Brain microvascular endothelial cell (primary cell): ENCODE data around the gene PCARE.

Source experiments
- DNase-seq: peaks from one replicate; pipeline ENCODE4 v3.0.0-alpha.2; 2020
- H3K27ac ChIP-seq: fragments of 250-450 bp; sonication (Bioruptor Pico); 2 replicates; pipeline ENCODE4 v1.5.1; 2020; ENCODE audit warnings: mild to moderate bottlenecking, moderate library complexity
- H3K27me3 ChIP-seq: fragments of 250-450 bp; sonication (Bioruptor Pico); replicated peaks from 2 replicates; pipeline ENCODE4 v1.5.1; 2020; ENCODE audit warnings: mild to moderate bottlenecking
- H3K36me3 ChIP-seq: fragments of 250-450 bp; sonication (Bioruptor Pico); replicated peaks from 2 replicates; pipeline ENCODE4 v1.5.1; 2020; ENCODE audit warnings: mild to moderate bottlenecking
- H3K4me3 ChIP-seq: 2 replicates; pipeline ENCODE4 v1.5.1; 2011; ENCODE audit warnings: low read depth, mild to moderate bottlenecking, control low read depth, low read length, moderate library complexity
- CTCF ChIP-seq: IDR thresholded peaks from 2 replicates; pipeline ENCODE4 v1.5.1; 2011; ENCODE audit warnings: low read depth, mild to moderate bottlenecking, moderate library complexity, low read length, control low read depth, inconsistent platforms; ENCODE audit errors: missing control alignments
- in situ Hi-C: cut with HindIII; loops from 2 replicates; pipeline ENCODE4 v1.10.0; 2017; ENCODE audit warnings: low sequenced_read_pairs, low pct_ligation_motif_present

Gene PCARE

GRCh38 chr2:29060441-29060840 is 13.9 kb downstream of the PCARE start:
- no peak overlapping the region for H3K27ac ChIP-seq
- H3K27me3 ChIP-seq, result no peaks in the 10 kb centered on the region
- in situ Hi-C loops, result no loop called here
- TF ChIP-seq CTCF, result no peak
- H3K4me3 ChIP-seq, result no peak overlapping the region
- no peak for DNase-seq
- H3K36me3 ChIP-seq, result no peaks in the 10 kb centered on the region

GRCh38 chr2:29059624-29060023 is 14.7 kb downstream of the PCARE start:
- DNase-seq, result no peak

GRCh38 chr2:29057006-29057405 is 17.3 kb downstream of the PCARE start:
- no peak overlapping the region for H3K27ac ChIP-seq
- H3K36me3 ChIP-seq, result no peaks in the 10 kb centered on the region
- no peak for DNase-seq
- in situ Hi-C loops, result no loop called here
- H3K27me3 ChIP-seq, result no peaks in the 10 kb centered on the region
- no peak overlapping the region for H3K4me3 ChIP-seq
- TF ChIP-seq CTCF, result no peak

More at GRCh38 chr2:29059624-29060023, 14.7 kb downstream of the PCARE start:
- H3K27me3 ChIP-seq, result no peaks in the 10 kb centered on the region
- H3K4me3 ChIP-seq, result no peak overlapping the region
- TF ChIP-seq CTCF, result no peak
- no peaks in the 10 kb centered on the region for H3K36me3 ChIP-seq
- H3K27ac ChIP-seq, result no peak overlapping the region
- in situ Hi-C loops, result no loop called here

- H3K36me3 ChIP-seq, result no peaks in the 10 kb centered on the region
- no peak overlapping the region for H3K27ac ChIP-seq
- in situ Hi-C loops, result no loop called here
- DNase-seq, result no peak
- no peak overlapping the region for H3K4me3 ChIP-seq
- no peaks in the 10 kb centered on the region for H3K27me3 ChIP-seq
- TF ChIP-seq CTCF, result no peak
Observed at GRCh38 chr2:29056452-29056851, 17.9 kb downstream of the PCARE start.

GRCh38 chr2:29055601-29056000 is 18.7 kb downstream of the PCARE start:
- DNase-seq, result no peak
- Histone ChIP-seq H3K27ac (no peak overlapping the region), H3K4me3 (no peak overlapping the region), H3K27me3 (no peaks in the 10 kb centered on the region), H3K36me3 (no peaks in the 10 kb centered on the region)
- TF ChIP-seq CTCF, result no peak
- in situ Hi-C loops, result no loop called here

- no peak overlapping the region for H3K4me3 ChIP-seq
- H3K36me3 ChIP-seq, result no peaks in the 10 kb centered on the region
- in situ Hi-C loops, result no loop called here
- no peak for DNase-seq
- TF ChIP-seq CTCF, result no peak
- H3K27ac ChIP-seq, result no peak overlapping the region
- no peaks in the 10 kb centered on the region for H3K27me3 ChIP-seq
Observed at GRCh38 chr2:29054430-29054829, 19.9 kb downstream of the PCARE start.
